Activated CD4-positive, alpha-beta memory T cell treated with anti-CD3 and anti-CD28 coated beads, Interleukin-2, amount 10 ng/mL, durations not matched to agents 7 days and 5 days (primary cell): ENCODE data around the gene ZNF273. TPM values are rescaled to one million over a fixed set of nuclear protein-coding genes. Genes with fewer than 3 reads are reported as not detected.

Source experiments
- CTCF ChIA-PET: fragments of 350-600 bp; sonication (Branson Sonifier 250); formaldehyde crosslinking; loops from one replicate; lab custom pipeline; 2021; ENCODE audit warnings: antibody characterized with exemption, inconsistent platforms; lab: Charles Lee
- POLR2A ChIA-PET: fragments of 350-600 bp; sonication (Branson Sonifier 250); formaldehyde crosslinking; loops from one replicate; lab custom pipeline; 2021; ENCODE audit warnings: antibody characterized with exemption; lab: Charles Lee
- DNase-seq: peaks from one replicate; pipeline ENCODE4 v3.0.0-alpha.2; 2020
- H3K27ac Mint-ChIP-seq: one replicate; pipeline ENCODE4 v1.8.0; 2021; ENCODE audit warnings: mild to moderate bottlenecking, mixed read lengths
- H3K27me3 Mint-ChIP-seq: one replicate; pipeline ENCODE4 v1.8.0; 2021; ENCODE audit warnings: mixed read lengths
- H3K36me3 Mint-ChIP-seq: one replicate; pipeline ENCODE4 v1.8.0; 2021; ENCODE audit warnings: low read depth, mixed read lengths
- H3K4me1 Mint-ChIP-seq: one replicate; pipeline ENCODE4 v1.8.0; 2021; ENCODE audit warnings: mixed read lengths
- H3K4me3 Mint-ChIP-seq: one replicate; pipeline ENCODE4 v1.8.0; 2021; ENCODE audit warnings: mild to moderate bottlenecking, mixed read lengths
- H3K9me3 Mint-ChIP-seq: one replicate; pipeline ENCODE4 v1.8.0; 2021; ENCODE audit warnings: mixed read lengths
- total RNA-seq, 2 experiments: library from RNA; stranded (reverse); gene quantifications; one replicate each; pipeline ENCODE4 v1.2.3, GENCODE V29; 2021

Gene ZNF273
- total RNA-seq, 2 experiments from 2014 or later: 8.4 to 10.5 TPM

GRCh38 chr7:64872351-64873154, 30.5 kb upstream of the ZNF273 start:
- Mint-ChIP-seq H3K36me3 (no peaks in the 10 kb centered on the region), H3K27me3 (no peaks in the 10 kb centered on the region), H3K4me3 (no peak overlapping the region), H3K27ac (no peak overlapping the region), H3K4me1 (no peaks in the 10 kb centered on the region), H3K9me3 (peaks cover 10% of the 10 kb centered on the region)
- ChIA-PET CTCF (no interaction called here), POLR2A (no interaction called here)
- DNase-seq: peak; percentile 9

DNA sequence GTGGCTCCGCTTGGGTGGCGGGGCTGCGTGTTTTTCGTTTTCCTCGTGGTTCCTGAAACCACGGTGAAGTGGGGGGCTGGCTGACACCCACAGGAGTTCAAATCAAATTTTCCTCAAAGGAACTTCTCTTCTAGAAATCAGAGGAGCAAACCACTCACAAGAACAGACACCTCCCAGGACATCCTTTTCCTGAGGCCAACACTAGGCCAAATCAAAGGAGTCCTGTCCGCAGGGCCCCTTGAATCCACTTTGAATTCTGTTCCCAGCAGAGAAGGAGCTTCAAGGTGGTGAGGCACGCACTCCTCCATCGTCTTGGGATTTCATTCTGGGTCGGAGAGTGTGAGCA, 29.9 kb upstream of the ZNF273 start:
- ChIA-PET POLR2A (no interaction called here), CTCF (no interaction called here)
- no peaks in the 10 kb centered on the region for H3K27me3 Mint-ChIP-seq
- DNase-seq: no peak
- peaks cover 8% of the 10 kb centered on the region for H3K9me3 Mint-ChIP-seq
- H3K4me1 Mint-ChIP-seq: no peaks in the 10 kb centered on the region
- no peak overlapping the region for H3K27ac Mint-ChIP-seq
- H3K4me3 Mint-ChIP-seq: no peak overlapping the region
- H3K36me3 Mint-ChIP-seq: no peaks in the 10 kb centered on the region

DNA sequence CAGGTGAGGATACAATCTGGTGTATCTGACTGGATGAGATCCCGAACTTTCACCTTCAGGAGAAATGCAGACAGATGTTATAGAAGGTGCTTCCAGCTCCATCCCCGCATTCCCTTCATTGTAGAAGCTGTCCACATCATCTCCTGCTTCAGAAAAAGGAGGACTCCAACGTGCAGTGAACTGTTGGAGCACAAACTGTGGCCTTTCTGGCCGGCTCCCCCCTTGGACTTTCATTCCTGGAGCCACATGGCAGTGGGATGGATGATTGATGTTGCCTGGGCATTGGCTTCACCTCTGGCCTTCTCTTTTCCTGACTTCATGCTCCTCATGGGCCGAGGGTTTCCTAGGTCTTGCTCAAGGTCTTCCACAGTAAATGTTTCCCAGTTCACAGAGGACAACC, 29.6 kb upstream of the ZNF273 start:
- ChIA-PET CTCF (no interaction called here), POLR2A (no interaction called here)
- Mint-ChIP-seq H3K27ac (no peak overlapping the region), H3K36me3 (no peaks in the 10 kb centered on the region), H3K27me3 (no peaks in the 10 kb centered on the region), H3K4me3 (no peak overlapping the region), H3K9me3 (peaks cover 8% of the 10 kb centered on the region), H3K4me1 (no peaks in the 10 kb centered on the region)
- peak; percentile 8 for DNase-seq

DNA sequence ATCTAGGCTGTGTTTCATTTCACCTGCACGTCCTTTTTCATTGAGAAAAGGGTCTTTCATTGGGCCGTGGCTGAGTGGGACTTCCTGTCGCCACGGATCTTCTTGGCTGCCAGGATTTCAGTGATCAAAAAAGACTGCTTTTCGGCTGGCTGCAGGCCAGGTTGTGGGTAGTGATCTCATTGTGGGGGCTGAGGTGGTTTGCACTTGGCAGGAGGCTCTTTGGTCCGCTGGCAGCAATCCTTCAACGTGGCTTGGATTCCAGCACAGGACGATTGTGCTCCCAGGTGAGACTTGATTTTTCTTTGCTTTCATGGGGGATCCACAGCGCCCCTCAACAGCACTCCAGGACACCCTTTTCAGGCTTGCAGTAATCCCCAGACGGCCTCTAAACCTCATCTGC, 29.0 kb upstream of the ZNF273 start:
- POLR2A ChIA-PET: no interaction called here
- H3K27me3 Mint-ChIP-seq: no peaks in the 10 kb centered on the region
- no peaks in the 10 kb centered on the region for H3K36me3 Mint-ChIP-seq

GRCh38 chr7:64874562-64875250, 28.4 kb upstream of the ZNF273 start:
- CTCF ChIA-PET: no interaction called here
- H3K9me3 Mint-ChIP-seq: peaks cover 12% of the 10 kb centered on the region
- H3K4me1 Mint-ChIP-seq: no peaks in the 10 kb centered on the region
- H3K36me3 Mint-ChIP-seq: no peaks in the 10 kb centered on the region
- H3K4me3 Mint-ChIP-seq: no peak overlapping the region
- H3K27ac Mint-ChIP-seq: no peak overlapping the region
- POLR2A ChIA-PET: no interaction called here
- H3K27me3 Mint-ChIP-seq: no peaks in the 10 kb centered on the region
- peak; percentile 6 for DNase-seq

More for the DNA sequence above, 29.0 kb upstream of the ZNF273 start:
- Mint-ChIP-seq H3K4me1 (no peaks in the 10 kb centered on the region), H3K4me3 (no peak overlapping the region), H3K9me3 (peaks cover 12% of the 10 kb centered on the region), H3K27ac (no peak overlapping the region)
- CTCF ChIA-PET: no interaction called here
- no peak for DNase-seq

GRCh38 chr7:64875258-64875657, 27.8 kb upstream of the ZNF273 start:
- H3K9me3 Mint-ChIP-seq: peaks cover 12% of the 10 kb centered on the region
- H3K4me1 Mint-ChIP-seq: no peaks in the 10 kb centered on the region
- no peak overlapping the region for H3K27ac Mint-ChIP-seq
- CTCF ChIA-PET: no interaction called here
- H3K36me3 Mint-ChIP-seq: no peaks in the 10 kb centered on the region
- no peaks in the 10 kb centered on the region for H3K27me3 Mint-ChIP-seq
- DNase-seq: peak; percentile 6
- POLR2A ChIA-PET: no interaction called here
- no peak overlapping the region for H3K4me3 Mint-ChIP-seq

GRCh38 chr7:64875658-64876406, 27.2 kb upstream of the ZNF273 start:
- Mint-ChIP-seq H3K4me3 (no peak overlapping the region), H3K9me3 (peaks cover 9% of the 10 kb centered on the region), H3K27me3 (no peaks in the 10 kb centered on the region), H3K27ac (no peak overlapping the region), H3K4me1 (no peaks in the 10 kb centered on the region), H3K36me3 (no peaks in the 10 kb centered on the region)
- peak; percentile 4 for DNase-seq
- ChIA-PET CTCF (no interaction called here), POLR2A (no interaction called here)

GRCh38 chr7:64876792-64877713, 26.0 kb upstream of the ZNF273 start:
- POLR2A ChIA-PET: no interaction called here
- H3K27ac Mint-ChIP-seq: no peak overlapping the region
- H3K4me1 Mint-ChIP-seq: no peaks in the 10 kb centered on the region

GRCh38 chr7:64877714-64878610, 25.1 kb upstream of the ZNF273 start:
- no peaks in the 10 kb centered on the region for H3K4me1 Mint-ChIP-seq
- peaks cover 9% of the 10 kb centered on the region for H3K27me3 Mint-ChIP-seq
- peaks cover 13% of the 10 kb centered on the region for H3K9me3 Mint-ChIP-seq
- DNase-seq: peak; percentile 14
- H3K27ac Mint-ChIP-seq: no peak overlapping the region
- ChIA-PET CTCF (no interaction called here), POLR2A (no interaction called here)
- H3K36me3 Mint-ChIP-seq: no peaks in the 10 kb centered on the region
- H3K4me3 Mint-ChIP-seq: peak overlapping the region; percentile 13

More at GRCh38 chr7:64876792-64877713, 26.0 kb upstream of the ZNF273 start:
- DNase-seq: peak; percentile 49
- Mint-ChIP-seq H3K27me3 (peaks cover 2% of the 10 kb centered on the region), H3K4me3 (peak overlapping the region; percentile 13), H3K9me3 (peaks cover 13% of the 10 kb centered on the region), H3K36me3 (no peaks in the 10 kb centered on the region)
- CTCF ChIA-PET: no interaction called here

GRCh38 chr7:64878684-64879083, 24.4 kb upstream of the ZNF273 start:
- peaks cover 13% of the 10 kb centered on the region for H3K9me3 Mint-ChIP-seq
- H3K36me3 Mint-ChIP-seq: no peaks in the 10 kb centered on the region
- H3K4me1 Mint-ChIP-seq: no peaks in the 10 kb centered on the region
- no peak for DNase-seq
- CTCF ChIA-PET: no interaction called here
- peaks cover 14% of the 10 kb centered on the region for H3K27me3 Mint-ChIP-seq
- POLR2A ChIA-PET: no interaction called here
- no peak overlapping the region for H3K27ac Mint-ChIP-seq
- H3K4me3 Mint-ChIP-seq: no peak overlapping the region

- no peak overlapping the region for H3K4me3 Mint-ChIP-seq
- DNase-seq: peak; percentile 4
- H3K36me3 Mint-ChIP-seq: no peaks in the 10 kb centered on the region
- H3K27me3 Mint-ChIP-seq: peaks cover 19% of the 10 kb centered on the region
- peaks cover 17% of the 10 kb centered on the region for H3K9me3 Mint-ChIP-seq
- no peak overlapping the region for H3K27ac Mint-ChIP-seq
- CTCF ChIA-PET: no interaction called here
- no peaks in the 10 kb centered on the region for H3K4me1 Mint-ChIP-seq
- POLR2A ChIA-PET: no interaction called here
These were observed 23.9 kb upstream of the ZNF273 start for GRCh38 chr7:64879086-64879730.
